ENCODE results near the gene CNDP2.
A peak's percentile ranks its signal among the peaks of the same experiment; 100 is the strongest.

CNDP2 gene

DNA sequence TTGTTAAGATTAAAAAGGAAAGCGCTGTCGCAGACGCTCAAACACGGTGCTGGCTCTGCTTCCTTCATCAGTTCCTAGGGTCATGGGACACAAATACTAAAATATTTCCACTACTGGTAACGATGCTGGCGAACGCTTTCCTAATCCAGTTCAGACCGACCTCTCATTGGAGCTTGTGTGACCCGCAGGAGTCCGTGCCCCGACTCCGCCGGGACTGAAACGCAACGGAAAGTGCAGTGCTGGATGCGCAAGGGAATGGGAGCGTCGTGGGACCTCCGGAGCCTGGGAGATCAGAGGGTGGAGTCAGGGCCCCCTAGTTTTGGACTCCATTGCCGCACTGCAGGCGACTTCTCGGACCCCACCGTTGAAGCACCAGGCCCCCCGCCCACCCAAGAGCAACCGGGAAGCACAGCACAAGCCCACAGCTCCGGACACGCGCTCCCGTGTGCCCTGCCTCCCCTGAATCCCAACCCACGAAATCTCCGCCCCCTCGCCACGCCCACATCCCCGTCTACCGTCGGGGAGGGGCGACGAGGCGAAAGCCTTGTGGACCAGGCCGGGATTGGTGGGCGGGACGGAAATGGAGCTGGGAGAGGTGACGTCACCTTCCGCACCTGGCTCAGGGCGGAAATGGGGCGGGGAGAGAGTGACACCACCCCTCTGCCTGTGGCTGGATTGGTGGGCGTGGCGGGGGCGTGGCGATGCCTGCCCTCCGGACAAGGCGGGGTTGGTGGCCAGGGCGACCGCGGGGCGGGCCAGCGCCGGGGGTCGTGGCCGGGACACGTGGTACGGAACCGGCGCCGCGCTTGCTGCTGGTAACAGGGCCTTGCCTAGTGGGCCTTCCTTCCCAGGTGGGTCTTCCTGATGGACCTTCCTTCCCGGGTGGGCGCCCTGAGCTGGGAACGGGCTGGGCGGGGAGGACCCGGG is at the start of gene CNDP2:
TSS of gene CNDP2 (plus strand) at position 783 of the 927 bp plus-strand sequence. CDS start 3,611 bp downstream, outside the sequence.
- TF ChIP-seq, protein P1, sequence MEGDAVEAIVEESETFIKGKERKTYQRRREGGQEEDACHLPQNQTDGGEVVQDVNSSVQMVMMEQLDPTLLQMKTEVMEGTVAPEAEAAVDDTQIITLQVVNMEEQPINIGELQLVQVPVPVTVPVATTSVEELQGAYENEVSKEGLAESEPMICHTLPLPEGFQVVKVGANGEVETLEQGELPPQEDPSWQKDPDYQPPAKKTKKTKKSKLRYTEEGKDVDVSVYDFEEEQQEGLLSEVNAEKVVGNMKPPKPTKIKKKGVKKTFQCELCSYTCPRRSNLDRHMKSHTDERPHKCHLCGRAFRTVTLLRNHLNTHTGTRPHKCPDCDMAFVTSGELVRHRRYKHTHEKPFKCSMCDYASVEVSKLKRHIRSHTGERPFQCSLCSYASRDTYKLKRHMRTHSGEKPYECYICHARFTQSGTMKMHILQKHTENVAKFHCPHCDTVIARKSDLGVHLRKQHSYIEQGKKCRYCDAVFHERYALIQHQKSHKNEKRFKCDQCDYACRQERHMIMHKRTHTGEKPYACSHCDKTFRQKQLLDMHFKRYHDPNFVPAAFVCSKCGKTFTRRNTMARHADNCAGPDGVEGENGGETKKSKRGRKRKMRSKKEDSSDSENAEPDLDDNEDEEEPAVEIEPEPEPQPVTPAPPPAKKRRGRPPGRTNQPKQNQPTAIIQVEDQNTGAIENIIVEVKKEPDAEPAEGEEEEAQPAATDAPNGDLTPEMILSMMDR (IDR thresholded peaks at IDR 0.05; ENCODE audit: control insufficient read depth, insufficient read depth, low read depth, low read length, missing control alignments) = no peak
- peak; percentile 91 for DNase-seq (ENCODE audit: low read depth)
- H3K4me3 ChIP-seq (ENCODE audit: control insufficient read depth, low read depth, low read length) = peak within 1 kb of the TSS; percentile 81

GRCh38 chr18:74446631-74447403 is 49.3 kb upstream of the CNDP2 start:
- TF ChIP-seq, protein P1 (IDR thresholded peaks at IDR 0.05; ENCODE audit: control insufficient read depth, insufficient read depth, low read depth, low read length, missing control alignments) = no peak
- no peak overlapping the region for H3K4me3 ChIP-seq (ENCODE audit: control insufficient read depth, low read depth, low read length)
- no peak for DNase-seq (ENCODE audit: low read depth)

GRCh38 chr18:74447404-74448152 is 48.6 kb upstream of the CNDP2 start:
- TF ChIP-seq, protein P1 (IDR thresholded peaks at IDR 0.05; ENCODE audit: control insufficient read depth, insufficient read depth, low read depth, low read length, missing control alignments) = no peak
- no peak for DNase-seq (ENCODE audit: low read depth)
- H3K4me3 ChIP-seq (ENCODE audit: control insufficient read depth, low read depth, low read length) = no peak overlapping the region

DNA sequence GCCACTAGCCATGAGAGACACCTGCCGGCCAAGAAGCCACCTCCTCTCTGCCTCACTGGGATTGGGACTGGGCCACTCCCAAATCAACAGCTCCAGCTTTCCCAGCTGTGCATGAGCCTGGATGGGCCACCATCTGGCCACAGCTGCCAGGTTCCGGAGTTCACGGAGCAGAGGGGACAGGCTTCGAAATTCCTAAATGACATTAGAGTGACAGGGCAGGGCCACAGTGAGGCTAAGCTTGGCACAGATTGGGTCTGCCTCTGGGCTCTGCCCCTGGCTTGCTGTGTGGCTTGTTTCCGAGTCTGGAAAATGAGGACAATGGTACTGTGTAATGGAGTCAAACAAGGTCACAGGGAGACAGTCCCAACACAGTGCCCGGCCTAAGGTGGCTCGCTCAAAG is 45.5 kb upstream of the CNDP2 start:
- no peak for DNase-seq (ENCODE audit: low read depth)
- no peak overlapping the region for H3K4me3 ChIP-seq (ENCODE audit: control insufficient read depth, low read depth, low read length)
- TF ChIP-seq, protein P1 (IDR thresholded peaks at IDR 0.05; ENCODE audit: control insufficient read depth, insufficient read depth, low read depth, low read length, missing control alignments) = no peak

DNA sequence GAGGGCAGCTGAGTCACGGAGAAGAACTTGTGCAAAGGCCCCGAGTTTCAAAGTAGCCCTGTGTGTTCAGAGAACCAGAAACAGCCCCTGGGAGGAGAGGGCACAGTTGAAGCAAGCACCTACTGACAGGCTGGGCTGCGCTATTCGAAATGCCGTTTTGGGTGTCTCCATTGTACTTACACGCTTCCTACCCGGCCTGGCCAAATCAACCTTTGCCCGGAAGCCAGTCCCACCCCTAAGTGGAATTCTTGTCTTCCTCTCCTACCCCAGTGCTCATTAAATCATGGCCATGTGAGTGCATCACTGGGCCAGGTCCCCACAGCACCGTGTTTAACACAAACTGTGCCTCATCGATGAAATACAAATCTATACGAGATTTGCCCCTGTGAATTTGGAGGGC is 45.0 kb upstream of the CNDP2 start:
- TF ChIP-seq, protein P1 (IDR thresholded peaks at IDR 0.05; ENCODE audit: control insufficient read depth, insufficient read depth, low read depth, low read length, missing control alignments) = no peak
- no peak for DNase-seq (ENCODE audit: low read depth)
- no peak overlapping the region for H3K4me3 ChIP-seq (ENCODE audit: control insufficient read depth, low read depth, low read length)

DNA sequence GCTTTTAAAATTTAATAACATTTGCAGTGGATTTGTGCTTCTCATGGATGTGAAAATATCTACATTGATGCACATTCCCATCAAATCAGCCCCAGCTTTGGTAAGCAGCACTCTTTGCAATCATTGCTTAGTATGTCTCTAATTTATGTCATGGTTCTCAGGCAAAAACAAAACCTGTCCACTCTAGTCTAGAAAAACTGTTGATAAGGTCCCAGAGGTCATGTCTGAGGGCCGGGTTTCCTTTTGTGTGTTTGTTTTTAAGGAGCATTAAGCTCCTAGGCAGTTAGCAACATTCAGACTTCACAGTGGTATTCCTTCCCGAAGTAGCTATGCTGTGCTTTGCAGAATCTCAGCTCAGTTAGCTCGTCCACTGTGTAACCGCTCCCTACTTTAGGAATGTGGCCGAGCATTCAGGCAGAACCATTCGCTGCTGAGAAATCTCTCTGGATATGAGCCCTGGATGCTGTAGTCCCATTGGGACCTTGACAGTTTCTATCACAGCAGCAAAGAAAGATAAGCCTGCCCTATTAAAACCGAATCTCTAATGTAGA is 43.1 kb upstream of the CNDP2 start:
- DNase-seq (ENCODE audit: low read depth) = no peak
- no peak overlapping the region for H3K4me3 ChIP-seq (ENCODE audit: control insufficient read depth, low read depth, low read length)
- TF ChIP-seq, protein P1 (IDR thresholded peaks at IDR 0.05; ENCODE audit: control insufficient read depth, insufficient read depth, low read depth, low read length, missing control alignments) = no peak

All from AG09309 (cell line).